GM12874 (cell line): ENCODE data around the gene ATXN1.

ENCODE experiments used
- TF ChIP-seq, protein P1 (sequence below): IDR thresholded peaks from 2 replicates; pipeline ENCODE4 v1.5.1; 2011; ENCODE audit warnings: low read depth, mild to moderate bottlenecking, control low read depth, low read length, moderate library complexity; ENCODE audit not compliant: insufficient read depth

Gene ATXN1

DNA sequence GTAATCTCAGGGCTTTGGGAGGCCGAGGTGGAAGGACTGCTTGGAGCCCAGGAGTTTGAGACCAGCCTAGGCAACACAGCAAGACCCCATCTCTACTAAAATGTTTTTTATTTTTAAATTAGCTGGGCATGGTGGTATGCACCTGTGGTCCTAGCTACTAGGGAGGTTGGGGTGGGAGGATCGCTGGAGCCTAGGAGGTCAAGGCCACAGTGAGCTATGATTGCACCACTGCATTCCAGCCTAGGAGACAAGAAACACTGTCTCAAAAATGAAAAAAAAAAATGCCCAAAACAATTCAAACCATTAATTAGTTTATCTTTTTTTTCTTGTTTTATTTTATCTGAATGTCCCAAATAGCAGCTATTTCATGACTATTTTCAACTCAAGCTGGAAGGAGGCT, 437.1 kb downstream of the ATXN1 start:
- TF ChIP-seq, protein P1, sequence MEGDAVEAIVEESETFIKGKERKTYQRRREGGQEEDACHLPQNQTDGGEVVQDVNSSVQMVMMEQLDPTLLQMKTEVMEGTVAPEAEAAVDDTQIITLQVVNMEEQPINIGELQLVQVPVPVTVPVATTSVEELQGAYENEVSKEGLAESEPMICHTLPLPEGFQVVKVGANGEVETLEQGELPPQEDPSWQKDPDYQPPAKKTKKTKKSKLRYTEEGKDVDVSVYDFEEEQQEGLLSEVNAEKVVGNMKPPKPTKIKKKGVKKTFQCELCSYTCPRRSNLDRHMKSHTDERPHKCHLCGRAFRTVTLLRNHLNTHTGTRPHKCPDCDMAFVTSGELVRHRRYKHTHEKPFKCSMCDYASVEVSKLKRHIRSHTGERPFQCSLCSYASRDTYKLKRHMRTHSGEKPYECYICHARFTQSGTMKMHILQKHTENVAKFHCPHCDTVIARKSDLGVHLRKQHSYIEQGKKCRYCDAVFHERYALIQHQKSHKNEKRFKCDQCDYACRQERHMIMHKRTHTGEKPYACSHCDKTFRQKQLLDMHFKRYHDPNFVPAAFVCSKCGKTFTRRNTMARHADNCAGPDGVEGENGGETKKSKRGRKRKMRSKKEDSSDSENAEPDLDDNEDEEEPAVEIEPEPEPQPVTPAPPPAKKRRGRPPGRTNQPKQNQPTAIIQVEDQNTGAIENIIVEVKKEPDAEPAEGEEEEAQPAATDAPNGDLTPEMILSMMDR: no peak

DNA sequence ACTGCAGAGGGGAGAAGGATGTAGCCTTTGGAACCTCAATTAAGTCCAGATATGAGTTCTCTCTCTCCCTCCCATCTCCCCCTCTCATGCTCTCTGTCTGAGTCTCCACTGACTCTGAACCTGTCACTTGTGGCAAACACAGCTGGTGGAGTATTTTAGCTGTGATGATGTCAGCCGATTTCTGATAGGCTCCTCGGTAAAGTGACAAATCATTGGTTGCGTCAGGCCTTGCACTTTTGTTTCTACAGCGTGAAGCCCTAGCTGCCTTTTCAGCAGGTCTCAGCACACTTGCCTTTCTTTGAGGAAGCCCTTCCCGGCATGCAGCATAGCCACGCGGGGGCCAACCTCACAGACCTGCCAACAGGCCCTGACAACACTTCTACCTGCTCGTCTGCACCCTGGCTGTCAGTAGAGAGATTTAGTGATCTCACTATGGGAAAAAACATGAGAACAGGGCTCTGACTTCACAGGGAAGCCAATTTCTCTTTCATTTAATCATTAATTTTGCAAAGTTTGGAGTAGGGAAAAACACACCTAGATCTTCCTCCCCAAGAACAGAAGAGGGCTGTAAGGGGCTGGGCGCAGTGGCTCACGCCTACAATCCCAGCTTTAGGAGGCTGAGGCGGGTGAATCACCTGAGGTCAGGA, 438.5 kb downstream of the ATXN1 start:
- TF ChIP-seq, protein P1: no peak

DNA sequence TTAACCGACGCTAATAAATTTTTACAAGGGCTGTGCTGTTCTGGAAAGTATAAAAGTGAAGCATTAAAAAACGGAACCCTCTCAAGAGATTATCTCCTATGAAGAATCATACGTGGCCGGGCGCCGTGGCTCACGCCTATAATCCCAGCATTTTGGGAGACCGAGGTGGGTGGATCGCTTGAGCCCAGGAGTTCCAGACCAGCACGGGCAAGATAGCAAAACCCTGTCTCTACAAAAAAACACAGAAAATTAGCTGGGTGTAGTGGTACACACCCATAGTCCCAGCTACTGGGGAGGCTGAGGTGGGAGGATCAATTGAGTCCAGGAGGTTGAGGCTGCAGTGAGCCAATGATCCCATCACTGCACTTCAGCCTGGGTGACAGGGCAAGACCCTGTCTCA, 439.4 kb downstream of the ATXN1 start:
- TF ChIP-seq, protein P1: no peak

DNA sequence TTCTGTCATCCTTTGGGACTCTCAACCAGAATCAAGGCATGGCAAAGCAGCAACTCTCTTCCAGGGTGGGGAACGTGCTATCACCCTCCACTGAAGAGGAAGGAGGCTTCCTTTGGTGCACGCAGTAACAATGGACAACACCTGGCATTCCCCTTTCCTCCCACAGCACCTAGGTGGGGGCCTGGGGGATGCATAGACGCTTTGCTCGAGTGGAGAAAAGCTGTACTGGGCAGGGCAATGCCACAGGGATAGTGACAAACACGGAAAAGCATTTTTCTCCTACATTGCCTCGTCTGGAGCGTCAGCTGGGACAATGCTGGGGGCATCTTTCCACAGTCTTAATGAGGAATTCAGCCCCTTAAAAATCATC, 439.9 kb downstream of the ATXN1 start:
- TF ChIP-seq, protein P1: no peak

DNA sequence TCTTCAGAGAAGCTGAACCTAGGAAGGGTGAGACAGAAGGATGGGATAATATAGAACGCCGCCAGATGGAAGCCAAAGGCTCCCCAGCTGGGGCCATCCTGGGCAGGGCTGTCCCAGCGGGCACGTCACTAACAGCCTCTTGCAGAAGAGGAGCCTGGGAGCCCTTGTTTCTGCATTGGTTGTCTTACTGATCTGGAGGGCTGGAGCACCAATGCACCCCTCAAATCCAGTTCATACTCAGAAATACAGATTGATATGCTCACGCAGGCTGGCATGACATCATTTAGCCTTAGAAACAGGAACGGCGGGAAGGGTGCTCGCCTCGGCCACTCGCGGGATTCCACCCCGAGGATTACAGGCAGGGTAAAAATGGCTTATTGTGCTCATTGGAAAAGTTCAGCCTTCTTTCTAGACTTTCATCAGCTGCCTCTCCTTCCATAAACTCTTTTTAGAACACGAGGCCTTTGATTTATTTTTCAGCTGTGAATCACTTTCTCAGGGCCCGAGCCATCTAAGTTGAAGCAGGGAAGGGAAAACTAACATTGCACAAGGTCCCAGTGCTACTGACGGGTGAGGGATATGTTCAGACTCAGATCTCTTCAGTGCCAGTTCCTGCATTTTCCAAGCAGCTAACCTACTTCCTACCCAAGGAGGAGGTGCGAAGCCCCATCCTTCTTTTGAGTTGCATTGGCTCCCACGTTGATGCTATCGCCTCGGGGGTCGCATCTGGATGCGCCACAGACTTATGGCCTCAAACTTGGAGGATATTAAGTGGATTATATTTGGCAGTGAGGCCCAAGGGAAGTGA, 440.5 kb downstream of the ATXN1 start:
- TF ChIP-seq, protein P1: no peak

DNA sequence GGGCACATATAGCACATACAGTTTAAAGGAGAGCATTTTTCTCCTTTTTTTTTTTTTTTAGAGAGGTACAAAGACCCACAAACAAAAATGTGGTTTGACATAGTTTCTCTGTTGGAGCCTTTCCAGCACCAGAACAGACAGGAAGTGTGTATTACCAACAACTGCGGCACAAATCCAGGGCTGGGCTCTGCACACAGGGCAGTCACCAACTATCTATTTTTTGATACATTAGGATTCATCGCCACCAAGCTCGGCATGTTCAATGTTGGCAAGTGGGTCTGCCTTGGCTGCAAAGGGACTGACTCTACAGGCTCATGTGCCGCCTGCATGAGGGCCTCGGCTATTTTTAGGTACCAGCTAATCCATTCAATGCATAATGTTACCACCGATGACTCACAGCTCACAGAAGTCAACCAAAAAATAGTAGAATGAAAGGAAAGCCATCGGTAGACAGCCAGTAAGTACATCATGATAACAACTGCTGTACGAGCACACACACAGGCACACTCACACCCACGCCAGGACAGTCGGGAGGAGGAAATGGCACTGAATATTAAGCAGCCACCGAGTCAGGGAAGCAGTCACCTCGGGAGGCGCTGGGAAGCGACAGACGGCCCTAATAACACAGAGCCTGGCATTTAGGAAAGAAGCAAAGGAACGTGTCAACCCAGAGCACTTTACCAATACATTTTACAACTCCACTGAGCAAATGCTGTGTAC, 441.3 kb downstream of the ATXN1 start:
- TF ChIP-seq, protein P1: no peak
